Measurements from ENCODE around the gene CST9.

Gene CST9

DNA sequence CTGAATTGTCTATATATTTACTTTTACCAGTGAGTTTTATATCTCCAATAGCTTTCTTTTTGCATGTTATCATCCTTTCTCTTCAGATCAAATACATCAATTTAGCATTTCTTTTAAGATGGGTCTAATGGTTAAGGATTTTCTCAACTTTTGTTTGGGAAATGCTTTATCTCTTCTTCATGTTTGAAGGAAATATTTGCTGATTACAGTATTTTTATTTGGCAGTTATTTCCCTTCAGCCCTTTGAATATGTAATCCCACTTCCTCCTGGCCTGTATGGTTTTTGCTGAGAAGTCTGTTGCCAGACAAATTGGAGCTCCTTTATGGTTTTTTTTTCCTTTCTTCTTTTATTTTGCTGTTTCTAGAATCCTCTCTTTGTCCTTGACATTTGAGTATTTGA, 30.7 kb downstream of the CST9 start:
- TF ChIP-seq Cebpa-rat (IDR thresholded peaks at IDR 0.05), result no peak
- Histone ChIP-seq H3K4me3 (no peak overlapping the region), H3K4me2 (no peak overlapping the region), H3K27ac (no peak overlapping the region), H3K4me1 (no peaks in the 10 kb centered on the region), H3K9me3 (no peaks in the 10 kb centered on the region), H4K20me1 (no peaks in the 10 kb centered on the region), H3K27me3 (no peaks in the 10 kb centered on the region), H3K36me3 (no peaks in the 10 kb centered on the region), H3K9ac (no peak overlapping the region)

DNA sequence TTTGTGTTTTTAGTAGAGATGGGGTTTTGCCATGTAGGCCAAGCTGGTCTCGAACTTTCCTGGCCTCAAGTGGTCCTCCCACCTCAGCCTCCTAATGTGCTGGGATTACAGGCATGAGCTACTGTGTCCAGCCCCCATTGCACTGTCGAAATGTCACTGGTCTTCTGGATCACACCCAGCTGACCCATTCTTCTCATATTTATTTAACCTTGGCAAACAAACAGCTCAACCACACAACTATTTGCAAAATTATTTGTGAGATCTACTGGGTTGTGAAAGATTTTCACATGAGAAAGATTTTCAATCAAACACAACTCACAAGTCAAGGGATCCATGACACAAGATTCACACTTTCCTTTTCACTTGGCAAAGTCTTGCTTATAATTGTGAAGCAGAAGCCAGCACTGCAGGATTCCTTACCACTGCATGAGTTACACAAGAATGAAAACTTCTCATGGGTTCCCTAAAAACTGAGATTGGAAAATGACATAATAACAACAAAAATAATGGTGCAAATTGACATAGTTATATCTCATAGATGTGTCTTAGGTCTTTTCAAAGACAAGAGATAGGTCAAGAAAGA, 35.4 kb downstream of the CST9 start:
- Histone ChIP-seq H3K36me3 (no peaks in the 10 kb centered on the region), H3K4me2 (no peak overlapping the region), H3K4me1 (no peaks in the 10 kb centered on the region), H3K27ac (no peak overlapping the region), H3K27me3 (no peaks in the 10 kb centered on the region), H3K9me3 (no peaks in the 10 kb centered on the region), H4K20me1 (no peaks in the 10 kb centered on the region), H3K4me3 (no peak overlapping the region), H3K9ac (no peak overlapping the region)
- TF ChIP-seq Cebpa-rat (IDR thresholded peaks at IDR 0.05), result no peak

DNA sequence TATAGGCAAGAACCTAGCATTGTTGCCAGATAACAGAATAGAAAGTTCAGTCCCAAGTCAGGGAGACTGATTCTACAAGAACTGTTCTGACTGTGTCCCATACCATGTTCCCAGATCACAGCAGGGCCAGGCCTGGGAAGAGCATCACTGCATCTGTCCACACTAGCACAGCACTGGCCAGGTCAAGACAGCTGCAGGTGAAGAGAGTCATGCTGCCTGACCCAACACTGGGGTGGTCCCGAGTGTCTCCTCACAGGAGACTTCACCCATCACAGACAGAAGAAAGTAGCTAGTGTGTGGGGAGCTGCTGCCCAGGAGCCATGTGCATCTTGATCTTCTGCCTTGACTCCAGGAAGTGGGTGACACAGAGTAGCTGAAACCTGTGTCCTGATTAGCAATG, 36.1 kb downstream of the CST9 start:
- Histone ChIP-seq H3K36me3 (no peaks in the 10 kb centered on the region), H4K20me1 (no peaks in the 10 kb centered on the region), H3K9me3 (no peaks in the 10 kb centered on the region), H3K9ac (no peak overlapping the region), H3K4me2 (no peak overlapping the region), H3K27ac (no peak overlapping the region), H3K4me1 (no peaks in the 10 kb centered on the region), H3K4me3 (no peak overlapping the region), H3K27me3 (no peaks in the 10 kb centered on the region)
- TF ChIP-seq Cebpa-rat (IDR thresholded peaks at IDR 0.05), result no peak

DNA sequence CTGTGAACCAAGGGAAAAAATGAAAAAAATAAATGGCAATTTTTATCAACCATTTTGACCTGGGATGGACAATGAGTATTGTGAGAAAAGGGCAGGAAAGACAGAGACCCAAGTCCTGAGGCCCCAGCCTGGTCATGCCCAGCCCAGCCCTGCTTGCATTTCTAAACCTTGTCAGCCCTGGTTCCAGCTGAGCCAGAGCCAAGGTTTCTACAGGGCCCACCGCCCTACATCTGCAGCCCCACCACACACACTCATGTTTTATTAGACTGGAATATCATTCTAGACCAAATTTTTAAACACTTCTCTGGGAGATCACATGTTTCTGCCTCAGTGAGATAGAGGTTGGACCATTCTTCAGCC, 36.8 kb downstream of the CST9 start:
- no peak overlapping the region for H3K4me2 ChIP-seq
- H3K4me1 ChIP-seq, result no peaks in the 10 kb centered on the region
- no peaks in the 10 kb centered on the region for H3K9me3 ChIP-seq
- no peak for TF ChIP-seq Cebpa-rat (IDR thresholded peaks at IDR 0.05)
- H3K36me3 ChIP-seq, result no peaks in the 10 kb centered on the region
- no peak overlapping the region for H3K27ac ChIP-seq
- no peaks in the 10 kb centered on the region for H4K20me1 ChIP-seq
- H3K9ac ChIP-seq, result no peak overlapping the region
- no peak overlapping the region for H3K4me3 ChIP-seq
- H3K27me3 ChIP-seq, result no peaks in the 10 kb centered on the region

DNA sequence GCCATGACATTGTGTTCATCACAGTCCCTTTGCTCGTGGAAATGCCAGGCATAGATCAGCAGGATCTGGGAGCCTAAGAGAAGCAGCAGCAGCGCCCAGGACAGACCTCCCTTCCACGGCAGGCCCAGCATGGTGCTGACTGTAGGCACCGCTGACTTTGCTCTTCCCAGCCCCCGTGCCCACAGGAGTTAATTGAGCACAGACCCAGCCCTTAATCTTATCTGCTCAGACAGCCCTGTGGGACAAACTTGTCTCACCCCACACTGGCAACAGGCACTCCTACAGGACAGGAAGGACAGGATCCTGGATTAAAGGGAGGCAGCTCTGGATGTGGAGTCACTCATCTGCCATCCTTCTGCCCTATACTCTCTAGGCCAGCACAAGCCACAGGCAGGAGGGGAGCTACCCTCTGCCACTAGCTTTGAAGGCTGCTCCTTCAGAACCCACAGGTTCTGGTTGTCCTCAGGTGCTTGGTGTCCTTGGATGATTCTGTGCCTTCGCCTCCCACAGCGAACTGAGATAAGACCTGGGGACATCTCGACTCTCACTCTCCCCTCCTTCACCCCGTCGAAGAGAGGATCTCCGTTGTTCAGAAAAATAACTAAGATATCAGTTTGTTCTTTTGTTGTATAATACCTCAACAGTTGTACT, 37.3 kb downstream of the CST9 start, which contains the start of gene CST9L:
TSS of gene CST9L (minus strand) at position 165 of the 651 bp plus-strand sequence. CDS start at position 131, 34 bp downstream.
- H3K9ac ChIP-seq, result no peak within 1 kb of the TSS
- H3K27me3 ChIP-seq, result no peaks in the 10 kb centered on the region
- H3K4me2 ChIP-seq, result no peak within 1 kb of the TSS
- H3K4me1 ChIP-seq, result no peaks in the 10 kb centered on the region
- TF ChIP-seq Cebpa-rat (IDR thresholded peaks at IDR 0.05), result no peak
- H4K20me1 ChIP-seq, result no peaks in the 10 kb centered on the region
- no peaks in the 10 kb centered on the region for H3K9me3 ChIP-seq
- no peak within 1 kb of the TSS for H3K4me3 ChIP-seq
- H3K27ac ChIP-seq, result no peak within 1 kb of the TSS
- no peaks in the 10 kb centered on the region for H3K36me3 ChIP-seq

DNA sequence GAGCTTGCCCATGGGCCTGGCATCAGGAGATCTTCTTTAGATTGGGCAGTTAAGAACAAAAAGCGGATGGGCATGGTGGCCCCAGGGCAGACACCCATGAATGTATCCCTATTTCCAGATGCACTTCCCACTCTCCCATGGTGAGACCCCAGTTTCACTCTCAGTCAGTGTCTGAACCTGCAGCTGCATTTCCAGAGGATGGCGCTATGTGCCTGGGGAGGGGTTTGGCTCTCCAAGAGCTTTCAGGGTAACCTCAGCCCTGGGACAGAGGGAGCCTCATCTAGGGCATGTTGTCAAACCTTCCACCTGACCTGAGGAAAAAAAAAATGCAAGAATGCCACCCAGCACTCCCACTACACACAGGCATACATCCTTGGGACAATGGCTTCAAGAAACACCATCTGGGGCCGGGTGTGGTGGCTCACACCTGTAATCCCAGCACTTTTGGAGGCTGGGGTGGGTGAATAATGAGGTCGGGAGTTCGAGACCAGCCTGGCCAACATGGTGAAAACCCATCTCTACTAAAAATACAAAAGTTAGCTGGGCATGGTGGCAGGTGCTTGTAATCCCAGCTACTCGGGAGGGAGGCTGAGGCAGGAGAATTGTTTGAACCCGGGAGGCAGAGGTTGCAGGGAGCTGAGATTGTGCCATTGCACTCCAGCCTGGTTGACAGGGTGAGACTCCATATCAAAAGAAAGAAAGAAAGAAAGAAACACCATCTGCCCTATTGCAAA, 39.4 kb downstream of the CST9 start:
- no peaks in the 10 kb centered on the region for H3K36me3 ChIP-seq
- no peak overlapping the region for H3K9ac ChIP-seq
- H3K9me3 ChIP-seq, result peaks cover 19% of the 10 kb centered on the region

DNA sequence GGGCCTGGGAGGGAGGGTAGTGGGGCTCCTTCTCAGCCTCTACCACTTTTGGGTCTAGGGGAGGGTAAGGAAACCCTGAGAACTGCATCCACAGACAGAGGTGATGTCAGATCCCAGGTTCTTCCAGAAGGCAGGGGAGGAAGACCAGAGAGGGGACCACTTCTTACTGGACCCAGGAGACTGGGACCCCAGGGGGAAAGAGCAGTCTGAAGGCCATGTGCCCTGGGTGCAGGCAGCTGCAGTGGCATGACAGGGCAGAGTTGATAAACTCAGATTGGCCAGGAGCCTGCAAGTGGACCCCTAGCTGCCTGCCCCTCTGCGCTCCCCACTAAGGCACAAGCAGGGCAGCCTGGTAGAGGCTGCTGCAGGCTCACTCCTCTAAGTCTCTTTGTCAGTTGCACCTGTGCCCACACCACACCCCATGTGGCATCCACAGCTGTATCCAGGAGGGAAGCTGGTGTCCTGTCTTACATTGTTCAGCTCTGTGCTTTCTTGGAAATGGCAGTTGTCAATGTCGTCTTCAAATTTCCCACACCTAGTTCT, 40.1 kb downstream of the CST9 start:
- Histone ChIP-seq H3K4me2 (no peak overlapping the region), H3K27me3 (no peaks in the 10 kb centered on the region), H3K36me3 (no peaks in the 10 kb centered on the region), H4K20me1 (no peaks in the 10 kb centered on the region), H3K9me3 (peaks cover 24% of the 10 kb centered on the region), H3K9ac (no peak overlapping the region), H3K4me3 (no peak overlapping the region), H3K4me1 (no peaks in the 10 kb centered on the region), H3K27ac (no peak overlapping the region)
- TF ChIP-seq Cebpa-rat (IDR thresholded peaks at IDR 0.05), result no peak

More for the DNA sequence above, 39.4 kb downstream of the CST9 start:
- no peaks in the 10 kb centered on the region for H4K20me1 ChIP-seq
- H3K4me1 ChIP-seq, result no peaks in the 10 kb centered on the region
- no peaks in the 10 kb centered on the region for H3K27me3 ChIP-seq
- no peak overlapping the region for H3K4me3 ChIP-seq
- no peak for TF ChIP-seq Cebpa-rat (IDR thresholded peaks at IDR 0.05)
- H3K4me2 ChIP-seq, result no peak overlapping the region
- H3K27ac ChIP-seq, result no peak overlapping the region

DNA sequence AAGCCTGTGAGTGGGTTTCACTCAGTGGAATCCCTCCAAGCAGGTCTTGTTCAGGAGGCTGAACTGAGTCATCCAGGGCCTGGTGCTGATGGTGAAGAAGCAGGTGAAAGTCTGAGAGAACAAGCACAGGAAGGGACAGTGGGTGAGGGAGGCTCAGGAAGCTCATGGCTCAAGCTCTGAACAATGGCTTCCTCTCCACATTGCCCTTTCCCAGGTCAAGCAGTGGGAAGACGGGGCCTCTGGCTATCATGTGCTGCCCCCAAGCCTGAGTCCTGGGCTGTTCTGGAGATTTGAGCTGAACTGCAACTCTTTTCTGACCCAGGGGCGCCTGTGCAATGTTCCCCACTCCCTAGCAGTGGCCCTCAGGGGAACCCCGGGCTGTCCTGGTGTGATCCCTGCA, 40.8 kb downstream of the CST9 start:
- no peak overlapping the region for H3K9ac ChIP-seq
- H4K20me1 ChIP-seq, result no peaks in the 10 kb centered on the region
- H3K4me1 ChIP-seq, result no peaks in the 10 kb centered on the region
- TF ChIP-seq Cebpa-rat (IDR thresholded peaks at IDR 0.05), result no peak
- H3K4me3 ChIP-seq, result no peak overlapping the region
- H3K27ac ChIP-seq, result no peak overlapping the region
- H3K36me3 ChIP-seq, result no peaks in the 10 kb centered on the region
- H3K27me3 ChIP-seq, result no peaks in the 10 kb centered on the region
- no peak overlapping the region for H3K4me2 ChIP-seq
- peaks cover 30% of the 10 kb centered on the region for H3K9me3 ChIP-seq

DNA sequence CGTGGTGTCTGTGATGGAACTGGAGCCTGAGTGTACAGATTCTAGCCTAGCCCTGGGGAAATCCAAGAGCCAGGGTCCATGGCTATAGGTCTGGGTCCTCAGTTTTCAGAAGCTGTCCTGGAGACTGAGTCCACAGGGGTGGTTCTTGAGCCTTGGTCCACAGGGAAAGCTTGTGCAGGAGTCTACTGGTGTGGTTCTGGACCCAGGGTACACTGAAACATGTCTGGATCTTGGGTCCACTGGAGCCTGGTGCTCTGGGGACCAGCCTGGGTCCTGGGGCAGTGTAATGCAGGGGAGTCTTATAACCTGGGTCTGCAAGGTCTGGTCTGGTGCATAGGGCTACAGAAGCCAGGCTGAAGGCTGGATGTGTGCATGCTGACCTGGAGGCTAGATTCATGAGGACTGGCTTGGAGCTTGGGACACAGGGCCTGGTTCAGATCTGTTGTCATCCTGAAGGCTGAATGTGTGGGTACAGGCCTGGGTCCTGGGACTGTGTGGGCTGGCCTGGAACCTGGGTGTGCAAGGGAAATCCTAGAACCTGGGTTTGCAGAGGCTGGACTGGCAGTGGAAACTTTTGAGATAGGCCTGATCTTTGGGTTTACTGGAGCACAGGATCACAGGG, 42.9 kb downstream of the CST9 start:
- Histone ChIP-seq H3K9me3 (peaks cover 30% of the 10 kb centered on the region), H3K27ac (no peak overlapping the region), H3K27me3 (no peaks in the 10 kb centered on the region), H3K4me2 (no peak overlapping the region), H3K9ac (no peak overlapping the region), H3K4me1 (no peaks in the 10 kb centered on the region), H3K4me3 (no peak overlapping the region), H3K36me3 (no peaks in the 10 kb centered on the region), H4K20me1 (no peaks in the 10 kb centered on the region)
- TF ChIP-seq Cebpa-rat (IDR thresholded peaks at IDR 0.05), result no peak

DNA sequence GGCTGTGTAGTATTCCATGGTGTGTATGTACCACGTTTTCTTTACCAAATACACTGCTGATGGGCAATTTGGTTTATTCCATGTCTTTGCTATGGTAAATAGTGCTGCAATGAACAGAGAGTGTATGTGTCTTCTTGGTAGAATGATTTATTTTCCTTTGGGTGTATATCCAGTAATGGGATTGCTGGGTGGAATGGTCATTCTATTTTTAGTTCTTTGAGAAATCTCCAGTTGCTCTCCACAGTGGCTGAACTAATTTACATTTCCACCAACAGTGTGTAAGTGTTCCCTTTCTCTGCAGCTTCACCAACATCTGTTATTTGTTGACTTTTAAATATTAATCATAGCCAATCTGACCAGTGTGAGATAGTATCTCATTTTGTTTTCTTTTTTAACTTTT, 51.3 kb downstream of the CST9 start:
- Histone ChIP-seq H3K9ac (no peak overlapping the region), H3K27me3 (no peaks in the 10 kb centered on the region), H3K4me2 (no peak overlapping the region), H3K9me3 (no peaks in the 10 kb centered on the region), H3K36me3 (no peaks in the 10 kb centered on the region), H3K27ac (no peak overlapping the region), H4K20me1 (no peaks in the 10 kb centered on the region), H3K4me1 (no peaks in the 10 kb centered on the region), H3K4me3 (no peak overlapping the region)
- TF ChIP-seq Cebpa-rat (IDR thresholded peaks at IDR 0.05), result no peak
